ENCODE data around the gene PPM1H.
A peak's percentile ranks its signal among the peaks of the same experiment; 100 is the strongest.

The PPM1H gene

DNA sequence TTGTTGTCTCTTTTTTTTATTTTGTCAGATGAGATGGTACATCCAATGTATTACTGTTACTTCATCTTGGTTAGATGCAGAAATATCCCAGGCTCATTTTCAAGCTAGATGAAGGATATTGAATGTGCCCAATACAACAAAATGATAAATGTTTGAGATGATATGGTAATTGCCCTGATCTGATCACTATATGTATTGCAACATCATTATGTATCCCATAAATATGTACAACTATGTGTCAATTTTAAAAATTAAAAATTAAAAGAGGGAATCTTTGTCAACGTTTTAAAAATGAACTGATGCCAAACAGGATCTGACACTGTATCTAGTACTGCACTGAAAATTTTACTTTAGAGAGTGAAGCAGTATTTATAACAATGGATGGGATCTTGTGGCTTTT lies 78.5 kb downstream of the PPM1H start:
- Histone ChIP-seq H3K9me3 (ENCODE audit: control insufficient read depth, insufficient read depth, low read length) (no peaks in the 10 kb centered on the region), H3K27me3 (ENCODE audit: control insufficient read depth, insufficient read depth, low read length) (no peaks in the 10 kb centered on the region), H3K4me3 (ENCODE audit: low read depth, low read length) (no peak overlapping the region), H3K27ac (ENCODE audit: low read depth, low read length) (no peak overlapping the region), H3K9ac (ENCODE audit: low read depth, low read length) (no peak overlapping the region), H3K4me1 (ENCODE audit: control insufficient read depth, insufficient read depth, low read length) (peaks cover 31% of the 10 kb centered on the region), H3K36me3 (ENCODE audit: control insufficient read depth, insufficient read depth, low read length) (no peaks in the 10 kb centered on the region)

DNA sequence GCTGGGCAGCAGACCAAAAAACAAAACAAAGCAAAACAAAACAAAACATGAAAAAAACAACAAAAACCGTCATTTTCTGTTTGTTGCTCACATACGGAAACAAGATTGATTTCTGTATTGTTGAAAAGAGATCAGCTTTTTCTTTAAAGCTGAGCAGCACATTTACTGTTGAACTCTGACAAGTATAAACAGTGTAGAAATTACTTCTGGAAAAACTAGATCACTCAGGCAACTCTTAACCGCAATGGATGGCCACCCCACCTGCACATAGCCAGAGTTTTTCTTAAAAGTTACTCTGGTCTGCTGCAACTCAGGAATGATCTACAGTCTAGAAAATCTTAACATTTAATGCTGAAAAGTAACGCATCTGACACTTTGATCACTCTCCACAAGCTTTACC lies 80.9 kb downstream of the PPM1H start:
- Histone ChIP-seq H3K4me3 (ENCODE audit: low read depth, low read length) (no peak overlapping the region), H3K27me3 (ENCODE audit: control insufficient read depth, insufficient read depth, low read length) (no peaks in the 10 kb centered on the region), H3K4me1 (ENCODE audit: control insufficient read depth, insufficient read depth, low read length) (peaks cover 7% of the 10 kb centered on the region), H3K27ac (ENCODE audit: low read depth, low read length) (no peak overlapping the region), H3K9me3 (ENCODE audit: control insufficient read depth, insufficient read depth, low read length) (no peaks in the 10 kb centered on the region), H3K36me3 (ENCODE audit: control insufficient read depth, insufficient read depth, low read length) (no peaks in the 10 kb centered on the region), H3K9ac (ENCODE audit: low read depth, low read length) (no peak overlapping the region)

DNA sequence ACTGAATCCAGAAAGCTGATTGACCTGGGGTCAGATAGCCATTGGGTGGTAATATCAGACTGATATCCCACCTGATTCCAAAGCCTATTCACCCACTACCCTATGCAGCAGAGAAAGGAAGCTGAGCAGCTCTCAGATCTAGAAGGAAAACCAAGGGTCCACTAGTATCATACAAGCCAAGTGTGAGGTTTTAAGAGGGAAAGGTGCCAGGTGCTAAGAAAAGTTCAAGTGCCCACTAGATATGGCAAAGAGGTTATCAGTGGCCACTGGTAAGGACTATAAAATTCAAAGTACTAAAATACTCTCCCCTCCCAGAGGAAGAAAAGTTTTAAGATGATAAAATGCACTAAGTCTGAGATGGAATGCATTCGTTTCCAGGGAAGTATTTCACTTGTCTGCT lies 85.6 kb downstream of the PPM1H start:
- Histone ChIP-seq H3K36me3 (ENCODE audit: control insufficient read depth, insufficient read depth, low read length) (no peaks in the 10 kb centered on the region), H3K4me1 (ENCODE audit: control insufficient read depth, insufficient read depth, low read length) (peaks cover 21% of the 10 kb centered on the region)

DNA sequence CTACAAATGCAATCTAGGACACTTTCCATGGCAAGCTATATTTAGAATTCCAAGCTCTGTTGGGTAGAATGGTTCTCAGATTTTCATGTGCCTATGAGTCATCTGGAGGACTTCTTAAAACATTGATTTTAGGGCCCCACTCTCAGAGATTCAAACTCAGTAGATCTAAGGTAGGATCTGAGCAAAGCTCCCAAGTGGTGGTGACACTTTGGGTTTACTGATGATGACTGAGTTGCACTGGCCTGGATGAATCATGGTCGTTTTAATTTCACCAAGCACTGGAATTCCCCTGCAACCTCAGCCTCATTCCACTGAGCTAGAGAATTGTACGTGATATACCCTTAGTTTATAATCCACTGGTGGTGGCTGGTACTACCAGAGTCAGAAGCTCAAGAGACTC lies 86.5 kb downstream of the PPM1H start:
- H3K9ac ChIP-seq (ENCODE audit: low read depth, low read length) = no peak overlapping the region
- no peak overlapping the region for H3K4me3 ChIP-seq (ENCODE audit: low read depth, low read length)
- H3K27me3 ChIP-seq (ENCODE audit: control insufficient read depth, insufficient read depth, low read length) = no peaks in the 10 kb centered on the region
- no peak overlapping the region for H3K27ac ChIP-seq (ENCODE audit: low read depth, low read length)
- peaks cover 31% of the 10 kb centered on the region for H3K4me1 ChIP-seq (ENCODE audit: control insufficient read depth, insufficient read depth, low read length)
- no peaks in the 10 kb centered on the region for H3K9me3 ChIP-seq (ENCODE audit: control insufficient read depth, insufficient read depth, low read length)
- H3K36me3 ChIP-seq (ENCODE audit: control insufficient read depth, insufficient read depth, low read length) = no peaks in the 10 kb centered on the region

More for the DNA sequence above, 85.6 kb downstream of the PPM1H start:
- Histone ChIP-seq H3K4me3 (ENCODE audit: low read depth, low read length) (no peak overlapping the region), H3K27me3 (ENCODE audit: control insufficient read depth, insufficient read depth, low read length) (no peaks in the 10 kb centered on the region), H3K27ac (ENCODE audit: low read depth, low read length) (no peak overlapping the region), H3K9ac (ENCODE audit: low read depth, low read length) (no peak overlapping the region), H3K9me3 (ENCODE audit: control insufficient read depth, insufficient read depth, low read length) (no peaks in the 10 kb centered on the region)

DNA sequence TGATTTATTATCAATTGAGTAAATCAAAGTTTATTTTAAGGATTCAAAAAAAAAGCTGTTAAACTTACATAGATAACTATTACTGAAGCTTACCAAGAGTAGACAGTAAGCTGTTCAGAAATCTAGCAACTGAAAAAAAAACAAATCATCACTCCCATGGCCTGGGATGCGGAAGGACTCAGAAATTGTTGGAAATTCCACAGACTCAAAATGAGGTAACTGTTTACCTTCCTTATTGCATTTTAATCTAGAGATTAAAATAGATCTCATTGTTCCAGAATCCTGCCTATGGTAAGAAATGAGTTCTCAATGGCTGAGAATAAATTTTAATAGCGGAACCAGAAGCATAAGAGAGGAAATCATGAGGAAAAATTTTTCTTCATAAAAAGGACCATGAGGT lies 87.2 kb downstream of the PPM1H start:
- no peaks in the 10 kb centered on the region for H3K36me3 ChIP-seq (ENCODE audit: control insufficient read depth, insufficient read depth, low read length)
- no peak overlapping the region for H3K27ac ChIP-seq (ENCODE audit: low read depth, low read length)
- H3K4me1 ChIP-seq (ENCODE audit: control insufficient read depth, insufficient read depth, low read length) = peaks cover 34% of the 10 kb centered on the region
- H3K4me3 ChIP-seq (ENCODE audit: low read depth, low read length) = no peak overlapping the region
- no peaks in the 10 kb centered on the region for H3K9me3 ChIP-seq (ENCODE audit: control insufficient read depth, insufficient read depth, low read length)
- H3K9ac ChIP-seq (ENCODE audit: low read depth, low read length) = no peak overlapping the region
- no peaks in the 10 kb centered on the region for H3K27me3 ChIP-seq (ENCODE audit: control insufficient read depth, insufficient read depth, low read length)

DNA sequence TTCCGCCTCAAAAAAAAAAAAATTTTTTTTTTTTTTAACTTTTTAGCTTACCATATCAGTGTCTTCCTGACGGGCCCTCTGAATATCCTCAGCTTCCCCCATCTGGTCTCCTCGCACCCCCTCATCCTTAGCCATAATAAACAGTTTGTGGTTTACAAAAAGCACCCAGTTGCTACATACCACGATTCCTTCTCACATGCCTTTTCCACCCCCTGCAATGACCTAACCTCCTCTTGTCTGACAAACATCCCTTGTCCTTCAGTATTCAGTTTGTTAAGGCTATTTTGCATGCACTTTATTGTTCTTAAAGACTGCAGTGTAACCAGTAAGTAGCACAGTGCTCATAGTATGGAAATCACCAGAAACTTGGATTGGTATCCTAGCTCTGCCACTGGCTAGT lies 88.5 kb downstream of the PPM1H start:
- no peaks in the 10 kb centered on the region for H3K36me3 ChIP-seq (ENCODE audit: control insufficient read depth, insufficient read depth, low read length)
- no peak overlapping the region for H3K27ac ChIP-seq (ENCODE audit: low read depth, low read length)
- no peaks in the 10 kb centered on the region for H3K9me3 ChIP-seq (ENCODE audit: control insufficient read depth, insufficient read depth, low read length)
- H3K4me1 ChIP-seq (ENCODE audit: control insufficient read depth, insufficient read depth, low read length) = peaks cover 34% of the 10 kb centered on the region
- H3K9ac ChIP-seq (ENCODE audit: low read depth, low read length) = no peak overlapping the region
- H3K27me3 ChIP-seq (ENCODE audit: control insufficient read depth, insufficient read depth, low read length) = no peaks in the 10 kb centered on the region
- no peak overlapping the region for H3K4me3 ChIP-seq (ENCODE audit: low read depth, low read length)

DNA sequence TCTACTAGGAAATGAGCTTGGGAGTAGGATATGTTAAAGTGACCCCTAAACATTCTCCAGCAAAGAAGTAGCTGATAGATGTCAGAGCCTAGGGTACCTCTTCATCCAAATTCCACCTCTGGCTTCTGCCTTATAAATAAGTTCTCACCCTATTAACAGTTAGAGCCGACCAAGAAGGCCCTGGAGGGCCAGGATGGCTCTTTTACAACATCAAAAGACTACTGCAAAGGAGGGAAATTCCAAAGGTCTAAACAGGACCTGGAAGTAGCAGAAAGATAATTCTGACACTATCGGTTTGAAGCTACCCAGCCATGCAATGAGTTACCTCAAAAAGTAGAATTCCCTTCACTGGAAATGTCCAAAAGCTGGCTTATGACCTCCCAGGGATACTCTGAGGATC lies 90.0 kb downstream of the PPM1H start:
- Histone ChIP-seq H3K4me1 (ENCODE audit: control insufficient read depth, insufficient read depth, low read length) (peaks cover 34% of the 10 kb centered on the region), H3K9me3 (ENCODE audit: control insufficient read depth, insufficient read depth, low read length) (no peaks in the 10 kb centered on the region), H3K9ac (ENCODE audit: low read depth, low read length) (no peak overlapping the region), H3K4me3 (ENCODE audit: low read depth, low read length) (no peak overlapping the region), H3K27me3 (ENCODE audit: control insufficient read depth, insufficient read depth, low read length) (no peaks in the 10 kb centered on the region), H3K27ac (ENCODE audit: low read depth, low read length) (no peak overlapping the region), H3K36me3 (ENCODE audit: control insufficient read depth, insufficient read depth, low read length) (no peaks in the 10 kb centered on the region)

DNA sequence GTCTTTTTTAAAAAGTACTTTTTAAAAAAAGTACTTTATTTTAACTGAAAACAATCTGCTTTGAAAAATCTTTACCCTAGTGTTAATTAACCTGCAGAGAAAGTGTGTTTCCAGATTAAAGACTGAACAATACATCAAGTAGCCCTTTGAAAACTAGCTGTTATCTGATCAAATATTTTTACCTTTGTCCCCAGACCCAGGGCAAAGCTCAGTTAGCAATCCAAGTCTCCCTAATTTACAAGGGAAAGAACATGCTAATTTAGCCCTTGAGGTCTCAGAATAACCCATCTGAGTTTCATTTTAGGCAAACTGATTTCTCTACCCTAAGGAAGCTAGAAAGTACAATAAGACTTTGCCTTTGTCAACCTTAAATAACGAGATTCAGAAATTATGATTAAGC lies 91.2 kb downstream of the PPM1H start:
- Histone ChIP-seq H3K27ac (ENCODE audit: low read depth, low read length) (peak overlapping the region; percentile 52), H3K9me3 (ENCODE audit: control insufficient read depth, insufficient read depth, low read length) (no peaks in the 10 kb centered on the region), H3K4me1 (ENCODE audit: control insufficient read depth, insufficient read depth, low read length) (peaks cover 34% of the 10 kb centered on the region), H3K9ac (ENCODE audit: low read depth, low read length) (peak overlapping the region; percentile 20; the same call in 1 of the 2 replicates), H3K4me3 (ENCODE audit: low read depth, low read length) (no peak overlapping the region), H3K36me3 (ENCODE audit: control insufficient read depth, insufficient read depth, low read length) (no peaks in the 10 kb centered on the region), H3K27me3 (ENCODE audit: control insufficient read depth, insufficient read depth, low read length) (no peaks in the 10 kb centered on the region)

DNA sequence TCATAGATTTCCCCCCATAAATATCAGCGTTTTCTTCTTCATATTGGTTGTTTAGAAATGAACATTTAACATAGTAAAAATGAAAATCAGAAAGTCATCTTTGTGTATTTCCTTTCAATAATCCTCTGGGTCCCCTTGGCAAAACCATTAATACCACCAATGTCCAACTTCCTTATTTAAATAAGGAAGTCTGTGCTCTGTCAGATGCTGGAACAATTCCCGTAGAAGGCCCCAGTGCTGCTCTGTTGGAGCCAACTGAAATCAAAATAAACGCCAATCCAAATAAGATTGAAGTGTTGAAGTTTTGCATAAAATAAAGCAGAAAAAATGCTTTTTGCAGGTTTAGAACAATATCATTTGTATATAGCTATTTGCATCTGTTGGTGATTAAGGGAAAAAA lies 93.1 kb downstream of the PPM1H start:
- H3K36me3 ChIP-seq (ENCODE audit: control insufficient read depth, insufficient read depth, low read length) = no peaks in the 10 kb centered on the region
- H3K27ac ChIP-seq (ENCODE audit: low read depth, low read length) = no peak overlapping the region
- no peaks in the 10 kb centered on the region for H3K9me3 ChIP-seq (ENCODE audit: control insufficient read depth, insufficient read depth, low read length)
- H3K9ac ChIP-seq (ENCODE audit: low read depth, low read length) = no peak overlapping the region
- no peak overlapping the region for H3K4me3 ChIP-seq (ENCODE audit: low read depth, low read length)
- H3K27me3 ChIP-seq (ENCODE audit: control insufficient read depth, insufficient read depth, low read length) = no peaks in the 10 kb centered on the region
- peaks cover 28% of the 10 kb centered on the region for H3K4me1 ChIP-seq (ENCODE audit: control insufficient read depth, insufficient read depth, low read length)

DNA sequence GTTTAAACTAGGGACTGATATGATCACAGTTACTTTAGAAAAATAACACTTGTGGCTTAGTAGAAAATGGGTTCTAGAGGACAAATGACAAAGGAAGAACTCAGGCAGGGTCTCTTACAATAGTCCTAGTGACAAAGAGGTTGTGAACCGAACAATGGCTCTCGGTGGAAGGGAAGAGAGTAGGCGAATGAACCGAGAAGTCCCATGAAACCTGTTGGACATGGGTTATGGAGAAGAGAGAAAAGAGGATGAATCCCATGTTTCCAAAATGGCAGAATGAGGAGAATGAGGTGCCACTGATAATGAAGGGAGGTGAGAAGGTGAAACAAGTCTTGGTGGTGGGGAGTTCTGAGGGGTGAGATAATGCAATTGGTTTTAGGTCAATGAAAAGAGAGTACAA lies 94.1 kb downstream of the PPM1H start:
- no peak overlapping the region for H3K4me3 ChIP-seq (ENCODE audit: low read depth, low read length)

DNA sequence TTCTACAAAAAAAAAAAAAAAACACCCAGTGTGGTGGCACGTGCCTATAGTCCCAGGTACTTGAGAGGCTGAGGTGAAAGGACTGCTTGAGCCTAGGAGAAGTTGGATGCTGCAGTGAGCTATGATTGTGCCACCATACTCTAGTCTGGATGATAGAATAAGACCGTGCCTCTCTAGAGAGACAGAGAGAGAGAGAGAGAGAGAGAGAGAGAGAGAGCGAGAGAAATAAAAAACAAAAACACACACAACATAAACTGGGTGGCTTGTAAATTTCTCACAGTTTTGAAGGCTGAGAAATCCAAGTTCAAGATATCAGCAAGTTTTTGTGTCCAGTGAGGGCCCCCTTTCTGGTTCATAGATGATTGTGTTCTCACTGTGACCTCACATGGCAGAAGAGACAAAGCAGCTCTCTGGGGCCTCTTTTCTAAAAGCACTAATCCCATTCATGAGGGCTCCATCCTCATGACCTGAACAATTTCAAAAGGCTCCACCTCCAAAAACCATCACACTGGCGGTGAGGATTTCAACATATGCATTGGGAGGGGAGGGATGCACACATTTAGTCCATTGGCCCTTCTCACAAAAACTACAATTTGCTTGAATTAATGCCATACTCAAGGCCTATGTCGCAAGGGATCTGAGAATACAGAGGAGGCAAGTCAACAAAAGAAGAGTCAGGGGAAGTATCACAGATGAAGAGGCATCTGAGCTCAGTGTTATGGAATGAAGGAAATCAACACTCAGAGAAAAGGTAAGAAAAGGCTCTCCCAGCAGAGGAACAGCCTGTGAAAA lies 94.9 kb downstream of the PPM1H start:
- no peaks in the 10 kb centered on the region for H3K27me3 ChIP-seq (ENCODE audit: control insufficient read depth, insufficient read depth, low read length)
- no peaks in the 10 kb centered on the region for H3K9me3 ChIP-seq (ENCODE audit: control insufficient read depth, insufficient read depth, low read length)
- no peak overlapping the region for H3K27ac ChIP-seq (ENCODE audit: low read depth, low read length)
- H3K36me3 ChIP-seq (ENCODE audit: control insufficient read depth, insufficient read depth, low read length) = no peaks in the 10 kb centered on the region
- H3K4me1 ChIP-seq (ENCODE audit: control insufficient read depth, insufficient read depth, low read length) = peaks cover 19% of the 10 kb centered on the region
- no peak overlapping the region for H3K4me3 ChIP-seq (ENCODE audit: low read depth, low read length)
- no peak overlapping the region for H3K9ac ChIP-seq (ENCODE audit: low read depth, low read length)

More for the DNA sequence above, 94.1 kb downstream of the PPM1H start:
- no peak overlapping the region for H3K9ac ChIP-seq (ENCODE audit: low read depth, low read length)
- H3K36me3 ChIP-seq (ENCODE audit: control insufficient read depth, insufficient read depth, low read length) = no peaks in the 10 kb centered on the region
- H3K27me3 ChIP-seq (ENCODE audit: control insufficient read depth, insufficient read depth, low read length) = no peaks in the 10 kb centered on the region
- no peak overlapping the region for H3K27ac ChIP-seq (ENCODE audit: low read depth, low read length)
- H3K9me3 ChIP-seq (ENCODE audit: control insufficient read depth, insufficient read depth, low read length) = no peaks in the 10 kb centered on the region
- peaks cover 23% of the 10 kb centered on the region for H3K4me1 ChIP-seq (ENCODE audit: control insufficient read depth, insufficient read depth, low read length)

Measured in HUES48 (cell line).